HG03097 (cell line): Measurements from ENCODE around the gene MAMDC2.
"Not testable (repeated sequence)": the region's sequence is repeated elsewhere in the genome, so short reads cannot be mapped to it uniquely, and the experiment has no call there.

Experiments
- ATAC-seq: cut with Tn5 transposase; IDR thresholded peaks from one replicate; pipeline ENCODE4 v1.9.1; 2021; ENCODE audit not compliant: unreplicated experiment, low FRiP score

MAMDC2 gene

DNA sequence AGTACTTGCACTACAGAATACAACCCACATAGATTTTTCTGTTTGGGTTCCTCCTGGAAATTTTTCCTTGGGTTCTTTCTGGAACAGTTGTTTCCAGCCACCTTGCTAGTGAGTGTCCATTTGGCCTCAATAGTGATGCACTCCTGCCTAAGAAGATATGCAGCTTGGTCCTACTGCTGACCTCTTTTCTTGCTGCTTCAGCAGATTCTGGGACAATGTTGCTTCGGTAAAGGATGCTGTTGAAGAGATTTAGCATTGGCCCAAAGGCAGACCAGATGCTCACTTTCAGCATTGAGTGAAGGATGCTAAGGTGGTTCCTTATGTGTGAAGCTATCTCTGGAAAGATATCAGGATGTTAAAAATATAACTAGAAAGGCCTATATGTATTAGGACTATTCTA is 128.9 kb downstream of the MAMDC2 start:
- no peak for ATAC-seq

DNA sequence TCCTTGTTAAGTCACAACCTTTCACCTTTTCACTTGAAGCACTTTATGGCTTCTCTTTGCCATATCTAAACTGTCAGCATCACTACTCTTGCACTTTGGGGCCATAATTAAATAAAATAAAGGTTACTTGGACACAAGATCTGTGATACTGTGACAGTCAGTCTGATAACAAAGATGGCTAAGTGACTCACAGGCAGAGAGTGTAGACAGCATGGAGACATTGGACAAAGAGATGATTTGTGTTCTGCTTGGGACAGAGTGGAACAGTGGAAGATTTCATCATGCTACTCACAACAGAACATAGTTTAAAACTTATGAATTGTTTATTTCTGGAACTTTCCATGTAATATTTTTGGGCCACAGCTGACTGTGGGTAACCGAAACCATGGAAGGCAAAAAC is 133.5 kb downstream of the MAMDC2 start:
- no peak for ATAC-seq

DNA sequence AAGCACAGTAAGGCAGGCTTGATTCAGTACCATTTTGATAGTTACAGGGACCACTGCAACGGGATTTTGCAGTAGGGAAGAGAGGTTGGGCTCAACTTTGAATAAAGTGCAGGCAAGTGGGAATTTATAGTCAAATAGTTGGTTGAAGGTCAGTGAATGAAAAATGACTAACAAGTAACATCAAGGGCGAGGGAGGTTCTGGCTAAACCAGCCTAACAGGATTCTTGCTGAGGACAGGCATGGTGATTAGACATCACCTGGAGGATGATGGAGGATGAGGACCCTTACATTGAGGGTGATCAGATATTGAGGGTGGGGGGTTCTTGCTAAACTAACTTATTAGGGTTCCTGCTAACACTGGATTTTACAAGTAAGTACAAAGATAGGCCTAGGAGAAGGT is 149.1 kb downstream of the MAMDC2 start:
- no peak for ATAC-seq

DNA sequence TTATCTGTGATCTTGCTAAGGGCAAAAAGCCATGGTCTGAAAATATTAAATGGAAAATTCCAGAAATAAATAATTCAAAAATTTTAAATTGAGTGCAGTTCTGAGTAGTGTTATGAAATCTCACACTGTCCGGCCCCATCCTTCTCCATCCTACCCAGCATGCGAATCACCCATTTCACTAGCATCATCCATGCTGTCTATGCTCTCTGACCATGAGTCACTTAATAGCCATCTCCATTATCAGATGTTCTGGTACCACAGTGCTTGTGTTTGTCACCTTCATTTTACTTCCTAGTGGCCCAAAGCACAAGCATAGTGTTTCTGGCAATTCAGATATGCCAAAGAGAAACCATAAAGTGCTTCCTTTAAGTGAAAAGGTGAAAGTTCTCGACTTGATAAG is 151.8 kb downstream of the MAMDC2 start:
- no peak for ATAC-seq

DNA sequence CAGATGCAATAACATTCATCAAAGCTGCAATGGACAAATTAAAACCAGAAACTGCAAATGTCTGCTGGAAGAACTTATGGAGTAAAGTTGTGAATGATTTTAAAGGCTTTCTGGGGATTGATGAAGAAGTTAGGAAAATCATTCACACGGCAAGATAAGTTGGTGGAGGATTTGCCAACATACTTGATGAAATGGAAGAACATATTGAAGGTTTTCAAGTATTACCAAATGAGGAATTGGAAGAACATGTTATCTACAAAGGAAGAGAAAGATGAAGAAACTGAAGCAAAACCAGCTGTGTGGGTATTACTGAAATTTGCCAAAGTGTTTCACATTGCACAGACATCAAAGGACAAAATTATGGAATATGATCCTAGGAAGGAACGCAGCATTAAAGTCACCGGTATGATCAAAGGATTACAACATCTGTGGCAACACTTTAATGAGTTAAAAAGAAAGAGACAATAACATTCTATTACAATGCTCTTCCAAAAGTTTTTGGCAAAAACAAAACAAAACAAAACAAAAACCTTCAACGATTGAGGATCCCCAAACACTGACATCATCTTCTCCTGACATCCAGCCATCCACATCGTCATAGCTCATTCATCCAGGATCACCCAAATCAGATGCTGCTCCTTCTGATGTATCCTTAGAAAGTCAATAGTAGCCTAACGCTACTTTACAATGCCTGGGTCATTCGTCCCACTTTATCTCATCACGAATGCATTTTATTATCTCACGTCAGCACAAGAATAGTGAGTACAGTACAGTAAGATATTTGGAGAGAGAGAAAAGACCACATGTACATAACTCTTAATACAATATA is 153.8 kb downstream of the MAMDC2 start:
- ATAC-seq, result no peak

DNA sequence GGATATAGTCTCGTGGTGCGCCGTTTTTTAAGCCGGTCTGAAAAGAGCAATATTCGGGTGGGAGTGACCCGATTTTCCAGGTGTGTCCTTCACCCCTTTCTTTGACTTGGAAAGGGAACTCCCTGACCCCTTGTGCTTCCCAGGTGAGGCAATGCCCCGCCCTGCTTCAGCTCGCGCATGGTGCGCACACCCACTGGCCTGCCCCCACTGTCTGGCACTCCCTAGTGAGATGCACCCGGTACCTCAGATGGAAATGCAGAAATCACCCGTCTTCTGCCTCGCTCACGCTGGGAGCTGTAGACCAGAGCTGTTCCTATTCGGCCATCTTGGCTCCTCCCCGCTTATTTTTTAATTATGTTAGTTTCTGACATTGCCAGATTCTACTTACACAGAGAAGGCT is 161.1 kb downstream of the MAMDC2 start:
- not testable (repeated sequence) for ATAC-seq

DNA sequence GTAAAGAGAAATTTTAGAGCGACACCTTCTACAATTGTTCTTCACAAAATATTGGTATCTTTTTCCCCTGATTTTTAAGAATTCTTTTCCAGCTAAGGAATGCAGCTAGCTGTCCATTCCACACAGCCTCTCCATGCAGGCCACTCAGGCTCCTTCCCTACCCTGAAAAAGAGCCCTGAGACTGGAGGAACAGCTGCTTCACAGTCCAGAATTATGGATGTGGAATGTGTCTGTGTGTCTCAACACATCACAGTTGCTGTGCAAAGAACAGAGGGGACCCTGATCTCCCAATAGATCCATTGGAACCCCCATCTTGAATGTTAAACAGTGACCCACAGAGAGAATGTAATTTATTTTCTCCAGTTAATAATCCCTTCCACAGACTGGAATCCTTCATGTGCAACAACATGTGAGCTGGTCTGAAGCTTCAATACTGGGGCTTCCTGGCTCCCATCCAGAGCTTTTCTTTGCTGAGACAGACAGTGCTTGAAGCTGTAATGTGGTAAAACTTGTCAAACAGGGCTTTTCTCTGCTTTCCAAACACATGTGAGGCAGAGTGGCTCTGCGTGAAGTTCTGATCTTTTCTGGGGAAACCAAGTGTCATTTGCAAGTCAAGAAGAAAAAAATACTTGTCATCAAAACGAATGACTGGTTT is 161.8 kb downstream of the MAMDC2 start:
- ATAC-seq, result no peak

DNA sequence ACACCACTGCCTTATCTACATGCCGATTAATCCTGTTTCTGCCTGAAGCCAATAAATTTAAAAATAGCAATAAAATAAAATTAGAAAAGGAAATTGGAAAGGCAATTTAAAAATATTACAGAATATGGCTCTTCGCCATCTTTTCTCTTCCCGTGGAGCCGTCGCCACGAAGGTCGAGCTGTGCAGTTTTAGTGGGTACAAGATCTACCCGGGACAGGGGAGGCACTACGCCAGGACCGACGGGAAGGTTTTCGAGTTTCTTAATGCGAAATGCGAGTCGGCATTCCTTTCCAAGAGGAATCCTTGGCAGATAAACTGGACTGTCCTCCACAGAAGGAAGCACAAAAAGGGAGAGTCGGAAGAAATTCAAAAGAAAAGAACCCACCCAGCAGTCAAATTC is 173.4 kb downstream of the MAMDC2 start:
- ATAC-seq, result no peak

DNA sequence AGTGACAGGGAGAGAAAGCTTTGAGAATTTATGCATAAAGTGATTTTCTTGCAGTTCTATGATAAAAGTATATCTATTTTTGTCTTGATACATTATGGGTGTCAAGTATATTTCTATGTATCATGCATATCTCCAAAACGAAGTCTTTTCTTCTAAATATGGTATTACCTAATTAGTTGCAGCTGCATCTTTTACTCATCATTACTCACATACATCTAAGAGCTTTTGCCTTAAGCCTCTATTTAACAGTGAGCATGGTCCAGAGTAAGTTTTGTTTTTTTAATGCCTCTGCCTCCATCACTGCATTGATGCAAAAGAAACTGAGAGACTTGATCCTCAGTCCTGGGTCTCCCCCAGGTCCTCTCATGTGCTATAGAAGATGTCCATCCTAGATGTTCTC is 175.1 kb downstream of the MAMDC2 start:
- ATAC-seq, result no peak

DNA sequence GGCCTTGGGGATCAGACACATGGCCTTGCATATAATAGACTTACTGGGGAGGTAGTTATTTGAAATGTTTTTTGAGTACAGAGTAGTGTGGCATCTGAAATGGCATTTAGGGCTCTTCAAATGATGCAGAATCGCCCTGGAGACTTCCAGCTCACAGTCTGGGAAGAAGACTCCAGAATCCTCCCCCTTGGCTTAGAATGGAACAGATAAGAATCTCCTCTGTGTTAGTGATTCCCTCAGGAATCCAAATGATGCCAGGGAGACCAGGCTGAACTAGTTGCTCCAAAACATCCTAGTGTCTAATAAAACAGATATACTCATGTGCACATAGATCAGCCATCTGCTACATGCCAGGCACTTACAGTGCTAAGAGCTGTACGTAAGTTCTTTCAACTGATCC is 176.6 kb downstream of the MAMDC2 start:
- no peak for ATAC-seq

DNA sequence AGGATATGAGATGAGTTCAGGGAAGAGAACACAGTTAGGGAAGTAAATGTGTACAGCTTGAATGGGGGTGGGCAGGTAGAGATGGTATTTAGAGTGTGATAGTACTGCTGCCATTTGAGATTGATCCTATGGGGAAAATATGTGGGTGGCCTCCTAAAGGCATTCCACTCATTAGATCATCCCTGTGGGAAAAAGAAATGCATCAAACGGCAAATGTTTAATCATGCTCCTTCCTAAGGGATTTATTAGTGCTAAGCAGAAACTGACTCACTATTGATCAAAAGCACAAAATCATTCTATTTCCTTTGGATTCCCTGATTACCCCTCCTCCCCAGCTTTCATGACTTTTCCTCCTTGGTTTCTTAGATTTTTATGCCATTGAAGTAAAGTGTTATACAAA is 178.7 kb downstream of the MAMDC2 start:
- no peak for ATAC-seq

DNA sequence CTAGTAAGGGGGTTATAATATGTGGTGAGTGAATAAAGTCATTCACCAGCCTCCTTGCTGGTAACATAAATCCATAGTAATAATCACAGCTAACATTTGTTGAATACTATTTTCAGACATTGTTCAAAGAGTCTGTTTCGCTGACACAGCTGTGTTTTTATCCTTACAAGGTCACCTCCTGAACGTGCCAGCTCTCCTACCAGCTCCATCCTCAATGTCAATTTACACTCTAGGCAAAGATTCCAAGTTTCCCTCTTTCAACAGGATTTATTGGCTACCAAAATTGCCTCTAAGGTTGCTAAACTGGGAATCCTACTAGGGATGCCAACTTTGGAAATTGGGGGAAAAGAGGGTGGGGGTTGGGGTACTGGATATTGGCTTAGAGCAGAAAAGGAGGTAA is 184.5 kb downstream of the MAMDC2 start:
- no peak for ATAC-seq

DNA sequence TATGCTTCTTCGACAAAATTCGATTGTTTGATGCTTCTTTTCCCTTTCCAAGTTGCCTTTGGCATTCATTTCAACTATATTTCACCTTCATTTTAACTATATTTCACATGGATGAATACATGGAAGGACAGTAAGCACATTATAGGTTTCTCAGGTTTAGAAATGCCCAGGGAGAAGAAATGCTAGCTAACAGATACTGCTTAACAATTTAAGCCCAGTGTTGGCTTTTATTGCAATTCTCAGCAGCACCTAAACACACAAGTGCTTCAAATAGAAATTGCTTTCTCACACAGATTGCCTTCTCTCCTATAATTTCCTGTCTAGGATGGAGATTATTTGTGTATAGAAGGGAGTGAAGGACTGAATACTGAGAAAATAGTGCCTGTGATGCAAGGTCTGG is 185.0 kb downstream of the MAMDC2 start:
- no peak for ATAC-seq

DNA sequence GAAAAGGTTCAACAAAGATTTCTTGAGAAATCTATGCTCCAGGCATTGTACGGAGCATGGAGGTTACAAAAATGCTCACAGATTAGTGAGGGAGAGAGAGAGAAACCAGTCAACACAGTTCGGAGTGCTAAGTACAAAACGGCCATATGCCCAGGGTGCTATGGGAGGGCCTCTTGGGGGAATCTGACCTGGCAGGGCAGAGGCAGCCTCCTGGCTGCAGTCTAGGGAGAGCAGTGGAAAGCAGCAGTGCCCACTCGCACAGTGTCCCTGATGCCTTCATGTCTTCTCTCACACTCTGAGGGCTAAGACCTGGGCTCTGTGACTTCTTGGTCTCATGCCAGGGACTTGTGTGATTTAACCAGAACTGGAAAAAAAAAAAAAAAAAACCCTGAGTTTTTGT is 185.4 kb downstream of the MAMDC2 start:
- no peak for ATAC-seq

DNA sequence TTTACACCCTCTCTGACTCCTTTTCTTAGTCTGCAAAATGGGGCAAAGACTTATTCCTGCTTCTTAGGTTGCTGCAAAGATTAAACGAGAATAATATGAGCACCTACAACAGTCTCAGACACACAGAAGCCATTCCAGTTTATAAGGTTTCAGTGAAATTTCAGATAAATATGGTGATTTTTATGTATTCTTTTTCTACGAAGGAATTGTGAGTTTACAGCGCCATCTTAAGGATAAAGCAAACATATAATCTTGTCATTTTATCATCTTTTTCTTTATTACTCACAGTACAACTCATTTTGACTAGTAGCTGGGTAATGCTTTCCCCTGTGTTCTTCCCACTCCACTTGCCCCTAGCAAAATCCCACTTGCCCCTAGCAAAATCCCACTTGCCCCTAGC is 185.9 kb downstream of the MAMDC2 start:
- ATAC-seq, result no peak

DNA sequence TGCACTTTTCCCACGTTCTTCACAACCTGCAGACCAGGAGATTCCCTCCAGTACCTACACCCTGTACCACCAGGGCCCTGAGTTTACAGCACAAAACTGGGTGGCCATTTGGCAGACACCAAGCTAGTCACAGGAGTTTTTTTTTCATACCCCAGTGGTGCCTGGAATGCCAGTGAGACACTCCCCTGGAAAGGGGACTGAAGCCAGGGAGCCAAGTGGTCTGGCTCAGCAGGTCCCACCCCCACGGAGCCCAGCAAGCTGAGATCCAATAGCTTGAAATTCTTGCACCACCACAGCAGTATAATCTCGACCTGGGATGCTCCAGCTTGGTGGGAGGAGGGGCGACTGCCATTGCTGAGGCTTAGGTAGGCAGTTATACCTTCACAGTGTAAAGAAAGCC is 188.8 kb downstream of the MAMDC2 start:
- no peak for ATAC-seq

DNA sequence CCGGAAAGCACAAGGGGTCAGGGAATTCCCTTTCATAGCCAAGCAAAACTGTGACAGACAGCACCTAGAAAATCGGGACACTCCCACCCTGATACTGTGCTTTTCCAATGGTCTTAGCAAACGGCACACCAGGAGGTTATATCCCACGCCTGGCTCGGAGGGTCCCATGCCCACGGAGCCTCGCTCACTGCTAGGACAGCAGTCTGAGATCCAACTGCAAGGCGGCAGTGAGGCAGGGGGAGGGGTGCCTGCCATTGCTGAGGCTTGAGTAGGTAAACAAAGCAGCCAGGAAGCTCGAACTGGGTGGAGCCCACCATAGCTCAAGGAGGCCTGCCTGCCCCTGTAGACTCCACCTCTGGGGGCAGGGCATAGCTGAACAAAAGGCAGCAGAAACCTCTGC is 190.6 kb downstream of the MAMDC2 start:
- ATAC-seq, result not testable (repeated sequence)

DNA sequence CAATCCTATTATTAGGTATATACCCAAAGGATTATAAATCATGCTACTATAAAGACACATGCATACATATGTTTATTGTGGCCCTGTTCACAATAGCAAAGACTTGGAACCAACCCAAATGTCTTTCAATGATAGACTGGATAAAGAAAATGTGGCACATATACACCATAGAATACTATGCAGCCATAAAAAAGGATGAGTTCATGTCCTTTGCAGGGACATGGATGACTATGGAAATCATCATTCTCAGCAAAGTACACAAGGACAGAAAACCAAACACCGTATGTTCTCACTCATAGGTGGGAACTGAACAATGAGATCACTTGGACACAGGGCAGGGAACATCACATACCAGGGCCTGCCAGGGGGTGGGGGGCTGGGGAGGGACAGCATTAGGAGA is 202.3 kb downstream of the MAMDC2 start:
- ATAC-seq, result not testable (repeated sequence)

DNA sequence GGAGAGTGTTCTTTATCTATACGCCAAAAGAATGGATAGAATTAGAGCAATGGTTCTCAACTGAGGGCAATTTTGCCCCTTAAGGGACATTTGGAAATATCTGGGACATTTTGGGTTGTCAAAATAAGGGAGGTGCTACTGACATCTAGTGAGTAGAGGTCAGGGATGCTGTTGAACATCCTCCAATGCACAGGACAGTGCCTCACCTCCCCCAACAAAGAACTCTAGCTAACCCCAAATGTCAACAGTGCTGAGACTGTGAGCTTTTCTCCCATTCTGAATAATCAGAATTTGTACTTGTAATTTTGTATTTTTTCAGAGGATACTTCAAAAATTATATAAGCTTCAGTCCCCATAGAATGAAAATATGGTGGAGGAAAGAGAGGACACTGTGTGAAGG is 206.6 kb downstream of the MAMDC2 start:
- ATAC-seq, result no peak

DNA sequence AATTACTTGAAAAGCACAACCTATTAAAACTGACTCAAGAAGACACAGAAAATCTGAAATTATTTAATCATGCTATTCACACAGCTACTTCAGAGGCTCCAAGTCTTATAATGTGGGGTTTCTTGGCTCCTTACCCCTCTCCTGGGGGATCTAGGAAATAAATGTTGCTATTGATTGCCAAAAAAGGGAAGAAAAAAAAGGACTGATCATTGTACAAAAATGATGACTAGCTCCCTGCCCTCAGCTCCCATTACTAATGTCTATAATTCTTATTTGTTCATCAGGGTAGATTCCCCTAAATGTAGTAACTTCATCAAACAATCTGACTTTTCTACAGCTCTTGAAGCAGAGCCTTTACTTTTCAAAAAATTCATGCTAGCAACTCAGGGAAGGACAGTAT is 211.8 kb downstream of the MAMDC2 start:
- ATAC-seq, result no peak

DNA sequence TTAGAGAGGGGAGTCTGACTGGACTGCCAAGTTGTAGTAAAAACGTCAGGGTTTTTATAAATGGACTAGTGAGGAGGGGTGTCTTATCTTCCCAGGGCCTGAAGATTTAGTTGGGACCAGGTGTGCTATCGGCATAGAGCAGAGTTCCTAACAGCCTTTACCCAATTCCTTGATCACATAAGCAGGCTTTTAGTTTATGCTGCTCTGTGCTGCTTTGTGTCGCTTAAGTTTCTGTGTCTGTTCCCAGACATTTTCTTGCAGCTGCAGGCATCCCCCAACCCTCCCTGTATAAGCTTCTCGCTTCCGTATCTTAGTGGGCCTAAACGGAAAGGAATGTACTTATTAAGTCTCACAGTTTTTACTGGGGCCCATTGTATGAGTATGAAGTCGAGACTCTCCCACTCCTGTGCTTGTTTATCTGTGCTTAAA is 212.5 kb downstream of the MAMDC2 start:
- no peak for ATAC-seq

DNA sequence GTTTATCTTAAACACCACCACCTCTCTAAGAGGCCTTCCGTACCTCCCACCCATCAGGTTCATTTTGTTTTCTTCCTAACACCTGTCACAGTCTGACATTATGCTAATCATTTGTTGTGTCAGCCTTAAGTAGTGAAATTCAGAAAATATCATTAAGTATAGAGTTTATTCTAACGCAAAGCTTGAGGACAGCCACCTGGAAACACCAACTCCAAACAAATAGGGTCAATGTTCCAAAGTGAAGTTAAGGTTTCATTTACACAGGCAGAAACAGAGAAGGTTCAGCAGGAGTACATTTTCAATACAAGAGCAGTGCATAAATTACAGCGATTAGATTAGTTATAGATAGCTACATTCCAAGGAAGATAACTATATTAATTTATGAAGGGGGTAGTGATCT is 213.9 kb downstream of the MAMDC2 start:
- no peak for ATAC-seq
